HG03565 (cell line): ENCODE results near the gene HIF1A.

Experiments used
- ATAC-seq: cut with Tn5 transposase; IDR thresholded peaks from one replicate; pipeline ENCODE4 v1.9.1; 2021; ENCODE audit warnings: mild to moderate bottlenecking, moderate library complexity; ENCODE audit not compliant: unreplicated experiment

The HIF1A gene

DNA sequence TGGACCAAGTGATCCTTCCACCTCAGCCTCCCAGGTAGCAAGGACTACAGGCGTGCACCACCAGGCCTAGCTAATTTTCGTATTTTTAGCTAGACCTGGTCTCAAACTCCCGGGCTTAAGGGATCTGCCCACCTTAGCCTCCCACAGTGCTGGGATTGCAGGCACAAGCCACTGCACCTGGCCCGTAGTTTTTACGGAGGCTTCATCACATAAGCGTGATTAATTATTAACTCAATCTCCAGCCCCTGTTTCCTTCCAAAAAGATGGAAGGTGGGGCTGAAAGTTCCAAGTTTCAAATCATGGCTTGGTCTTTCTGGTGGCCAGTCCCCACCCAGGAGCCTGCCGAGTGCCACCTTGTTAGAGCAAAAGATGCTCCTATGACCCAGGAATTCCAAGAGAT, 22.5 kb upstream of the HIF1A start:
- ATAC-seq: no peak

DNA sequence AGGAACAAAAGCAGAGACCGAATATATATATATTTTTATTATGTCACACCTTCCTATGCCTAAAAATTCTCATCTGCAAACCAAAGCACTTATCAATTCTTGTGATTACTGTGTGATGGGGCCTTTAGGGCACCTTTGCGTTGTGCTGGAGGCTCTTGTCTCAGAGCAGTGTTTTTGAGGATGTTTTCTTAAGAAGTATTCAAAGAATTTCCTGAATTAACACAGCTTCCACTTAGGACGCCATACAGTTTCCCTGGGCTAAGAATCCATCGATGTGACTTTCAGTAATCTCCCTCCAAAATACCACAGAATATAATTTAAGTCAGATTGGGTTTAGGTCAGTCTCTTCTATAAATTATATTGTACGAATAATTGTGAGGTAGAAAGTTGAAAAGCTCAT, 22.0 kb upstream of the HIF1A start:
- ATAC-seq: no peak

- ATAC-seq: no peak
Observed at GRCh38 chr14:61675291-61675690, 20.0 kb upstream of the HIF1A start.

DNA sequence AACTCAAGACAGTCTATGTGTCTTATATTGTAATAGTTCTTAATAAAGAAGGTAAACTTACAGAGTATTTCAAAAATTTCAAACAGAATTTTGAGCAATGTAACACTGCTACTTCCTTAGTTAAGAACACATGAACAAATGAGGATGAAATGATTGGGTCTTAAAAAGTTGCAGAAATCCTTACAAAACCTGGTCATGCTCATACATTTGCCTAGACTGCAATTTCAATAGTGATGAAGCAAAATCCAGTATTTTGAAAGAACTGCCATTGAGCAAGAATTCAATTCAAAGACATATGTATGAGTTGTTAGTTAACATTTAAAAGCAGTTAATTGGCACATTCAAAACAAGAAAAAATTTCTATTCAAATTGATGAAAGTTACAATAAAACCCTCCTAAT, 17.8 kb upstream of the HIF1A start:
- ATAC-seq: no peak

DNA sequence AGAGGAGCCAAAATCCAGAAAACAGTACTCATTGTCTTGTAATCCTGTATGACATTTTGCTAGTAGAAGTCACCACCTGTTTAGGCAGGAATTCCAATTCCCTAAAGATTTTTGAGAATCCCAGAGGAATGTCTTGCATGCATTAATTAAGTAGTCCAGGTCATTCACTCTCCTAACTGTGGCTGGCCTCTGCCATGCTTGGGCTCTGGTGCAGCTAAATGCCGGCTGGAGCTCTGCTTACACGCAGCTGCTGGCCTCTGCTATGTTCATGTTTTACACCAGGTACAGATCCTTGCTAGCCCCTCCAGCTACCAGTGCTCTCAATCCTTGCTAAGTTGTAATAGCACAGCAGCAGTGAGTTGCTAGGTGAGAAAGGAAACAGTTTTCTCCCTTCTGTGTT, 16.3 kb upstream of the HIF1A start:
- no peak for ATAC-seq

DNA sequence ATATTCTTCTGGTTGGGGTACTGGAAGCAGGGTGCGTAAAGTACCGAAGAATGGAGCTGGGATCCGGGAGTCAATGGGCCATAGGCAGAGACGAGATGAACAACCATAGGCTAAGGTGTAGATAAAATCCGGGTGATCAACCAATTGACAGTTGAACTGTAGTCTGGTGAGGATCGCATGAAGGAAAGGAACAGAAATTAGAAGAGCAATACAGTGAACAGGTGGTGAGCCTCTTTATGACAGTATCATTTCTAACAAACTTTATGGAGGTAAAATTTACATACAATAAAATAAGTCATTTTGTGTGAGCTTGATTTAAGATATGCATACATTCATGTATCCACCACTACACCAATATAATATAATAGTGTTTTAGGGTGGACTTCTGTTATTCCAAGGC, 13.9 kb upstream of the HIF1A start:
- no peak for ATAC-seq

DNA sequence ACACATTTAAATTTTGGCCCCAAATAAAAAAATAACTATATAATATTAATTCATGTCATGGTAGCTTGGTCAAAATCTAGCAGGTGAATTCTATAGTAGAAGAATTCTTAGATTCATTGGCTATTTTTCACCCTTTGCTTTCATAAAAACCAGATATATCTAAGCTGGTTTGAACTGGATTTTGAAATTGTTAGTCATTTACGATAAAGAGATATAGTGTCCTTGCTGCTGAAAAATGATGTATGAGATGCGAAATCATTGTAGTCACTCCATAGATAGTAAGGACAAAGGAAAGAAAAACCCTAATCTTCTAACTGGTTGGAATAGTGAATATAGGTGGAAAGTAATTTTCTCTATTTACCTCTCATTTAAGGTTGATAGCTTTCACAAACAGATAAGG, 12.2 kb upstream of the HIF1A start:
- no peak for ATAC-seq

GRCh38 chr14:61690039-61690438, 5.3 kb upstream of the HIF1A start:
- no peak for ATAC-seq

DNA sequence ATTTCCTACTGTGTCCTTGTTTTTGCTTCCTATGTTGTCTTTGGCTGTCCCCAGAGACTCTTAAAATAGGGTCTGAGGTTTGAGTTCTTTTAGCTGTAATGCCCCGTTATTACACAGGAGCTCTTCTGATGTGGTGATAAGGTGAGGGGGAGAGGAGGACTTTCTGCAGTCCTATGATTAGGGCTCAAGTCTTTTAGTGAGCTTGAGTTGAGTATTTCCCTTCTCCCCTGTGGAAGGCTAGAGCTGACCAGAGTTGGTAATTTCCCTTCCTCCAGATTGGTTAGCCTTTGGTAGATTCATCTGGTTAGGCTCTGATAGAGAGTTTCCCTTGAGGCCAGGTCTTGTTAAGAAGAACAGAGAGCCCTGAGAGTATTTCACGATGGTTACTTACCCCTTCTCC, 4.3 kb upstream of the HIF1A start:
- no peak for ATAC-seq

DNA sequence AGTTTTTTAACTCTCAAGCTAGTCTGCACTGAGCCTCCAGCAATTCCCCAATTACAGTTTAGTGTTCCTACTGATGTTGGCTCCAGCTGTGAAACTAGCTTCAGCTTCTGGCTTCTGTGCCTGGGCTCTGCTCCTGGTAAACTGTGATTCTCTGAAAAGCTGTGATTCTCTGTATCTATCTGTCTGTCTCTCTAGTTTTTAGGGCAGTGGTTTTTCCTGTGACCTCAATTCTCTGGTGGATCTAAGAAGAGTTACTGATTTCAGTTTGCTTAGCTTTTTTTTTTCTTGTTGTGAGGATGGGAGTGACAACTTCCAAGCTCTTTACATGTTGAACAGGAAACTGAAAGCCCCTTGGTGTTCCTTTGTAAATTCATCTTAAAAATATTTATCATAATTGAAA, 3.8 kb upstream of the HIF1A start:
- ATAC-seq: no peak

DNA sequence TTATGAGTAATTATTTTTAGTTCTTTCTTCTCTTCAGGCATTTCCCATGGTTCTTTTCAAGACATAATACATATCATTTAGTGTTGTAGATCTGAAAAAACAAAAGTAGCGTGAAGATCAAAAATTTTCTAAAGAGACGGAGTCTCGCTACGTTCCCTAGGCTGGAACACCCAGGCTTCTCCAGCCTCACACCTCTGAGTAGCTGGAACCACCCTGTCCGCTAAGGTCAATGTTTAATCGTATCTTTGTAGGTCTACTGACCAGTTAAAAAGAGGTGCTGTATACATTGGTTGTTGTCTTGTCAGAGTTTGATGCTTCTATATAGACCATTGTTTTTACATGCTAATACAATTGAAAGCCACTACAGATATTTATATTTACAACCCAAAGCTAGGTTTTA, 1.3 kb upstream of the HIF1A start:
- ATAC-seq: no peak

- no peak for ATAC-seq
Observed at GRCh38 chr14:61695695-61696527, 598 bp downstream of the HIF1A start.

- no peak for ATAC-seq
Observed at GRCh38 chr14:61696753-61697318, 1.5 kb downstream of the HIF1A start.

- no peak for ATAC-seq
Observed at GRCh38 chr14:61698206-61698980, 3.1 kb downstream of the HIF1A start.

- ATAC-seq: no peak
Observed at GRCh38 chr14:61699027-61699426, 3.7 kb downstream of the HIF1A start.

- ATAC-seq: no peak
Observed at GRCh38 chr14:61700104-61700886, 5.0 kb downstream of the HIF1A start.

DNA sequence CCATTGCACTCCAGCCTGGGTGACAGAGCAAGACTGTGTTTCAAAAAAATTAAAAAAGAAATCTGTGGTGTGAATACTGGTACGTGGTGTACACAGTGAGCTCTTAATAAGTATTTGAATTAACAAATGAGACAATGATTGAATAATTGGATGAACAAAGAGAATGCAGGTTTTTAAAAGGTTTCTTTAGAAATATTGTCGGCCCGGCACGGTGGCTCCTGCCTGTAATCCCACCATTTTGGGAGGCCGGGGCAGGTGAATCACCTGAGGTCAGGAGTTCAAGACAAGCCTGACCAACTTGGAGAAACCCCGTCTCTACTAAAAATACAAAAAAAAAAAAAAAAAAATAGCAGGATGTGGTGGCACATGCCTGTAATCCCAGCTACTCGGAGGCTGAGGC, 6.6 kb downstream of the HIF1A start:
- no peak for ATAC-seq

- no peak for ATAC-seq
Observed at GRCh38 chr14:61703342-61704129, 8.2 kb downstream of the HIF1A start.

GRCh38 chr14:61704554-61704953, 9.2 kb downstream of the HIF1A start:
- no peak for ATAC-seq

DNA sequence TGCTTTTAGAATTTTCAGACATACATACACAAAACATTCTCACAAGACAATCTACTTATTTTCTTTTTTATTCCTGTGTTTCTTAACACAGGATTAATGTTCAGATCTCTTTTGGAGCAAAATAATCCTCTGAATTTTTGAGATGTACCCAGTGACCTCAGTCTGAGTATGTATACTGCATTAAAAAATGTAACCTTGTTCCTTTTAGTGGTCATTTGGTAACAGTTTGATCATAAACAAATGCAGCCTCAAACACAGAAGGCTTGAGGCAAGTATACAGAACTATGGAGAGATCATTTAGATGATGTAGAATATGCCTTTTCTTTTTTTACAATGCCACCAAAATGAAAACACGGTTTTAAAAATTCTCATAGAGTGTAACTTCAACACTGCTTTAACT, 9.7 kb downstream of the HIF1A start:
- no peak for ATAC-seq
